ENCODE data around the gene ZFYVE28. TPM values are rescaled to one million over a fixed set of nuclear protein-coding genes. Genes with fewer than 3 reads are reported as not detected.

The ZFYVE28 gene
- total RNA-seq, 6 donors from 2014 or later, result 10.8 to 51.3 (median 15.2) TPM

GRCh38 chr4:2413821-2414610 lies 4.4 kb downstream of the ZFYVE28 start:
- H3K36me3 ChIP-seq, result no peaks in the 10 kb centered on the region
- TF ChIP-seq EP300 (IDR thresholded peaks at IDR 0.05) (no peak), POLR2A (IDR thresholded peaks at IDR 0.05) (no peak), POLR2AphosphoS5 (IDR thresholded peaks at IDR 0.05) (no peak), CTCF (IDR thresholded peaks at IDR 0.05) (no peak)
- peak overlapping the region in 1 of 4 donors; percentile 40 for H3K4me3 ChIP-seq
- no peaks in the 10 kb centered on the region for H3K9me3 ChIP-seq
- ATAC-seq (ENCODE audit: low FRiP score in 2 of 2) (no peak), DNase-seq (peak in 1 of 2 donors; percentile 65)
- peaks cover 0 to 5% (median 2%) of the 10 kb centered on the region in 4 donors for H3K27me3 ChIP-seq
- H3K27ac ChIP-seq, result peak overlapping the region; percentile 75 to 88 (median 80)
- 44 to 61% methylated on average over 10 to 11 of the region's 14 CpGs for WGBS, 2 donors
- peaks cover 46 to 63% (median 57%) of the 10 kb centered on the region in 4 donors for H3K4me1 ChIP-seq

- Histone ChIP-seq H3K9me3 (no peaks in the 10 kb centered on the region), H3K4me1 (peaks cover 45 to 60% (median 55%) of the 10 kb centered on the region in 4 donors), H3K4me3 (peak overlapping the region in 3 of 4 donors; percentile 22 to 40 (median 32)), H3K36me3 (no peaks in the 10 kb centered on the region), H3K27ac (peak overlapping the region; percentile 75 to 88 (median 80)), H3K27me3 (peaks cover 0 to 5% (median 2%) of the 10 kb centered on the region in 4 donors)
- peak; percentile 5 to 57 for TF ChIP-seq POLR2AphosphoS5 (IDR thresholded peaks at IDR 0.05)
- peak in 1 of 4 donors; percentile 38 for TF ChIP-seq POLR2A (IDR thresholded peaks at IDR 0.05)
- TF ChIP-seq CTCF (IDR thresholded peaks at IDR 0.05), result peak in 4 of 6 experiments; percentile 27 to 61 (median 38)
- peak in 1 of 4 donors; percentile 11 for TF ChIP-seq EP300 (IDR thresholded peaks at IDR 0.05)
- DNase-seq (peak; percentile 92), ATAC-seq (ENCODE audit: low FRiP score in 2 of 2) (peak; percentile 79 to 92)
- WGBS, 2 donors, result 6% methylated on average over 6 to 17 of the region's 30 CpGs
Measured at GRCh38 chr4:2412885-2413716, 5.3 kb downstream of the ZFYVE28 start.

- no peak for ATAC-seq (ENCODE audit: low FRiP score in 2 of 2)
- Histone ChIP-seq H3K27me3 (peaks cover 0 to 5% (median 2%) of the 10 kb centered on the region in 4 donors), H3K27ac (peak overlapping the region; percentile 75 to 88 (median 80)), H3K4me1 (peaks cover 40 to 54% (median 50%) of the 10 kb centered on the region in 4 donors), H3K36me3 (no peaks in the 10 kb centered on the region), H3K4me3 (peak overlapping the region in 3 of 4 donors; percentile 22 to 40 (median 32)), H3K9me3 (no peaks in the 10 kb centered on the region)
- TF ChIP-seq CTCF (IDR thresholded peaks at IDR 0.05) (no peak), POLR2AphosphoS5 (IDR thresholded peaks at IDR 0.05) (no peak), EP300 (IDR thresholded peaks at IDR 0.05) (no peak), POLR2A (IDR thresholded peaks at IDR 0.05) (no peak)
- DNase-seq, result no peak
- 35 to 46% methylated on average over 5 of the region's 5 CpGs for WGBS, 2 donors
Measured at GRCh38 chr4:2412534-2412884, 5.9 kb downstream of the ZFYVE28 start.

- DNase-seq, result peak in 1 of 2 donors; percentile 54
- WGBS, 2 donors, result 78 to 87% methylated on average over 7 to 9 of the region's 14 CpGs
- TF ChIP-seq CTCF (IDR thresholded peaks at IDR 0.05) (no peak), EP300 (IDR thresholded peaks at IDR 0.05) (no peak), POLR2A (IDR thresholded peaks at IDR 0.05) (no peak), POLR2AphosphoS5 (IDR thresholded peaks at IDR 0.05) (no peak)
- peak overlapping the region in 1 of 4 donors; percentile 32 for H3K4me3 ChIP-seq
- peaks cover 0 to 2% (median under 1%) of the 10 kb centered on the region in 4 donors for H3K27me3 ChIP-seq
- no peaks in the 10 kb centered on the region for H3K36me3 ChIP-seq
- H3K27ac ChIP-seq, result peak overlapping the region; percentile 75 to 88 (median 80)
- H3K4me1 ChIP-seq, result peaks cover 37 to 48% (median 45%) of the 10 kb centered on the region in 4 donors
- no peaks in the 10 kb centered on the region for H3K9me3 ChIP-seq
- ATAC-seq (ENCODE audit: low FRiP score in 2 of 2), result no peak
Measured at GRCh38 chr4:2411786-2412510, 6.5 kb downstream of the ZFYVE28 start.
